GM19463 (cell line): ENCODE measurements around the gene TBXAS1.
"Not testable (repeated sequence)": the region's sequence is repeated elsewhere in the genome, so short reads cannot be mapped to it uniquely, and the experiment has no call there.

Experiments used
- ATAC-seq: cut with Tn5 transposase; IDR thresholded peaks from one replicate; pipeline ENCODE4 v1.9.1; 2021; ENCODE audit warnings: mild to moderate bottlenecking, moderate library complexity; ENCODE audit not compliant: unreplicated experiment

TBXAS1 gene

DNA sequence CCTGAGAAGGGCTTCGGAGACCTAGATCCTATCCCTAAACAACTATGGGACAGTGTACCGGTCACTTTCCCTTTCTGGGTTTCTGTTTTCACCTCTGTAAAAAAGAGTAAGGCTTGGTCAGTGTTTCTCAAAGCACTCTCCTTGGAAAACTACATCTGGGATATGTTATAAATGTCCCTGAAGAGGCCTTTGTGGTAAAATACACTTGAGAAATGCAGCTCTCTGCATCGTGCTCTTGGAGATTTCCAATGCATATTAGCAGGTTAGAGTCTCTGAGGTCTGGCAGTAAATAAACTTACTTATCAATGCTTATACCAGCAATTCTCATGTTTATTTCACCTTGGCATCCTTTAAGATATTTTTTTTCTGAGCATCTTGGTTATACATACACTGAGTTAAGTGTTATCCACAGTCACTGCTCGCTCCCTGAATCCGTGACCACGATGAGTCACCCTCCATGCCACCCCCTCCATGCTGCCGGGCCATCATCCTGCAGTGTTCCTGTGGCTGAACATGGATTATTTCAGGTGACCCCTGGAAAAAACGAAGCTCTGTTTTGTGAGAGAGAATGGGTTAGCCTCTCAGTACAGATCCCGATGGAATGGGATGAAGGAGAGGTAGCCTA lies 3.3 kb upstream of the TBXAS1 start:
- ATAC-seq = no peak

DNA sequence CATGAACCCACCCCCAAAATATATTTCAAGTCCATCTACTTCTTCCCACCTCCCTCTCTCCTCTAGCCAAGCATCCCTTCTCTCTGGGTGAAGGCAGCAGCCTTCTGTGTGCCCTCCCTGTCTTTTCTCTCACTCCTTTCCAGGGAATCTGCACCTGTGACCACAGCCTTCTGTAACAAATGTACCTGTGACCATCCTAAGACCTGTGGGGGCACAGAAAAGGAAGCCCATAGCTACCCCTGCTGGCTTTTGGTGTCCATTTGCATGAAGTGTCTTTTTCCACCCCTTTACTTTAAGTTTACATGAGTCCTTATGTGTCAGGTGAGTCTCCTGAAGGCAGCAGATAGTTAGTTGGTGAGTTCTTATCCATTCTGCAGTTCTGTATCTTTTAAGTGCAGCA lies 2.0 kb upstream of the TBXAS1 start:
- ATAC-seq = no peak

DNA sequence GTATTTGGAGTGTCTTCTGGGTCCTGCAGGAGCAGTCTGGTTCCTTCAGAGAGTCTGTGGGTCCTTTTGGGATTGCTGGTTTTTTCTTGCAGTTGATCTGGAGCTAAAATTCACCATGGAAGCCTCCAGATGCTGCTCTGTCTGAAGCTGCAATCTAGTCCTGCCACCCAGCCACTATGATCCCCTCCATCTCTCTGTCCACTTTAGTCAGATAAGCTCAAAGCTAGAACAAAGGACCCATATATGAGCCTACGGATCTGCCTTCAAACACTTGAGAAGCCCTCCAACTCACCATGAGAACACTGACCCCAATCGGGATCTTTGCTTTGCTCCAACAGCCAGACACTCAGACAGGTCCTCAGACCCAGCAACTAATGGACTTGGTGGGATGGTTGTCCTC lies 618 bp upstream of the TBXAS1 start:
- ATAC-seq = no peak

DNA sequence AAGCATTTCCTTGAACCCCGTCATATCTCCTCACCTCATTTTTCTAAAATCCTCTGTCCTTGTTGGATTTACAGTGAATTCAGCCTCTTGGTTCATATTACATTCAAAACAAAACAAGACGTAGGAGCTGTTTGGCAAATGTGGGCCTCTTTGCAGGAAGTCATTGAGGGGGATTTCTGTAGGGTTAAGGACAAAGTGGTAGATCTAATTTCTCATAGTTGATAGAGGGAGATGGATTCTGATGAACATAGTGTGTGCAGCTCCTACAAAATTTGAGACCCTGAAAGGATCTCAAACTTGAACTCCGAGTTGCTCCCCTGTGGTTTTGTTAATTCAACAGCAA lies 682 bp downstream of the TBXAS1 start:
- ATAC-seq = peak; percentile 26

DNA sequence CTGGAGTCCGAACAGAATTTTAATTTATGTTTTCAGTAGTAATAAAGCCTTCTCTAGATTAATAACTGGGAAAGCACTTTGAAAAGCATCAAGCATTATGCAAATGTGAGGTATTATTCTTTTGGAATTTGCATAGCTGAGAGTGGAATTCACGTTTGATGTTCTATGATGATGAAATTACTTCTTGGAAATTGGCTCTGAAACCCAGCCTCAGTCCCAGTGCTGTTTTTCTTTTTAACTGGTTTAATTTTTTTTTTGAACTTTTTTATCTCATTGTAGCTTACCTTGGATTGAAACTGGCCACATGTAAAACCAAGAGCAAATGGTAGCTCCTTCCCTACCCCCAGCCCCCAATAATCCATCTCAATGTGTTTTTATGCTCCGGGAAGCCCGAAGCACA lies 1.2 kb downstream of the TBXAS1 start:
- ATAC-seq = no peak

DNA sequence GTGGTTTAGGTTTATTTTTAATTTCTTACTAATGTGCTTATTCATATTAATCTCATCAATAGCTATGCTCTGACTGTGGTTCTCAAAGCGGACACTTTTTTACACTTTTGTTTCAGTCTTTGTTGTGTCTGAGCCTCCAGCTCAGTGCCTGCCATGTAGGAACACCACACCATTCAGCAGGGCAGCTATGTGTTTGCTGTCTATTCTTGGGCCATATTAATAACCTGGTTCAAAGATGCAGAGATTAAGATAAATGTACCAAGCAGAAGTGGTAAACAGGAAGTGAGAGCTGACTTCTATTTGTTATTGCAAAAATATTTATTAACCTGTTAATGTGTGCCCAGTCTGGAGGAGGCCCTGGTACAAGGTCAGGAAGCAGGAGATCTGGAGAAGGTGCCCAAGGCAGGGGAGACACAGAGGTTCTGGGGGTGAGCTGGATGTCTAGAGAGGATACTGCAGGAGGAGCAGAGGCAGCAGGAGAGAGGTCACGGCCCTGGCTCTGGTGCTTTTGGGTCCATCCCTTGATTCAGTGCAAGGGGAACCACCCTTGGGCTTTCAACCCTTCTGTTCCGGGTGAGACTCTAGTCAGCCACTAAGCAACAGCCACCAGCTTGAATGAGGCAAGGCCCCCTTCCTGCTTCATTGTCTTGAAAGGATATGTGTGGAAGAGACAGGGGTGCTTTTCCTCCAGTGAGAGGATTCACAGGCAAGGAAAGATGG lies 1.9 kb downstream of the TBXAS1 start:
- peak; percentile 46 for ATAC-seq

DNA sequence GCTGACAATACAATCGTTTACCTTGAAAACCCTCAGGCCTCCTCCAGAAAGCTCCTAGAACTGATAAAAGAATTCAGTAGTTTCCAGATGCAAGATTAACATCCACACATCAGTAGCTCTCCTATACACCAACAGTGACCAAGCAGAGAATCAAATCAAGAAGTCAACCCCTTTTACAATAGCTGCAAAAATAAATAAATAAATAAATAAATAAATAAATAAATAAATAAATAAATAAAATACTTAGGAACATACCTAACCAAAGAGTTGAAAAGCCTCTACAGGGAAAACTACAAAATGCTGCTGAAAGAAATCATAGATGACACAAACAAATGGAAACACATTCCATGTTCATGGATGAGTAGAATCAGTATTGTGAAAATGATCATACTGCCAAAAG lies 6.8 kb downstream of the TBXAS1 start:
- ATAC-seq = not testable (repeated sequence)

DNA sequence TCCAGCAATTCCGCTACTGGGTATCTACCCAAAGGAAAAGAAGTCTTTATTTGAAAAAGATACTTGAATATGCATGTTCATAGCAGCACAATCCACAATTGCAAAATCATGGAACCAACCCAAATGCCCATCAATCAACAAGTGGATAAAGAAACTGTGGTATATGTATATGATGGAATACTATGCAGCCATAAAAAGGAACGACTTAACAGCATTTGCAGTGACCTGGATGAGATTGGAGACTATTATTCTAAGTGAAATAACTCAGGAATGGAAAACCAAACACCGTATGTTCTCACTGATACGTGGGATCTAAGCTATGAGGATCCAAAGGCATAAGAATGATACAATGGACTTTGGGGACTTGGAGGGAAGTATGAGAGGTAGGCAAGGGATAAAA lies 8.2 kb downstream of the TBXAS1 start:
- ATAC-seq = not testable (repeated sequence)

DNA sequence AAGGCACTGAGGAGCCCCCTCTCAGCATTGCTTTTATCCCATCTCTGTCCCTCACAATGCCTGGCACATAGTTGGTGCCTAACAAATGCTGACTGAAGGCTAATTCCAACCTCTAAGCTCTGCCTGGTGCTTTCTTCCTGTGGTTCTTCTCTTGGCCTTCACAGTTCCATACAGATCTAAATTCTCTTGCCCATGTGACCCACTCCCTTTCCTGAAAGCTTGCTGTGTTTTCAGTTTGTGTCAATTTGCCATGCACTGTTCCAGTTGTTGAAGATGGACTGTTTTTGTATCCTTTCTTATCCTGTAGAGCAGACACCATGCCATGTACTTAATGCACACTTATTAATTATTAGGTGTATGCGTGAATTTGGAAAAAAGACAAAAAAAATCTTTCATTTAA lies 9.2 kb downstream of the TBXAS1 start:
- ATAC-seq = no peak

DNA sequence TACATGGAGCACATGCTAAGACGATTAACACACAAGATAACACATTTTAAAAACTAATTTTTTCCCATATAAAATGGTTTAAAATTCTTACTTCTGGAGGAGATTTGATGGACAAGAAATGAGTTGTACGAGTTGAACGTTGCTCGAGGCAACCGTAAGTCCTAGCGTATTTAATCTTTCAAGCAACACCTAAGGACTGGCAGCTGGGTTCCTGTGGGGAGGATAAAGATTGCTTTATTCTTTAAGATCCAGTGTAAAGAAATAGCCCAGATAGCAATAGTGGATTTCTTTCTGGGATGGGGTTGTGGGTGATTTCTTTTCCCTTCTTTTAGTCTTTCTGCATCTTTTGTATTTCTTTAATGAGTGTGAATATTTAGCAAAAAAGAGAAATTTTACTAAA lies 9.8 kb downstream of the TBXAS1 start:
- no peak for ATAC-seq

DNA sequence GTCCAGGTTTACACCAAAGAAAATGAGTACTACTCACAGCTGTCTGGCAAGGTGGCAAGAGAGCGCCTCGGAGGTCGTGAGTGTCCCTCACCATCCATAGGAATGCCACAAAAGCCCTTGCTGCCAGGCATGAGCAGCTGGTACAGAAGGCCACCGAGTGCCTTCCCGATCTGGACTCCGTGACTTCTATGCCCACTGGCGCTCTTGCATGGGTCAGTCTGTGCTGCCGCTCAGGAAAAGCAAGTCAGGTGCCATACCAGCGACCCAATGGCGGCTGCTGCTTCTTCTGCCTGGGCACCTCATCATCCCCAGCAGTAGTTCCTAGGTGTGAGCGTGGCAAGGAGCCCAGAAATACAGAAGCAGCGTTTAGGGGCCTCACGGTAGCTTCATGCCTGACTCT lies 11.7 kb downstream of the TBXAS1 start:
- no peak for ATAC-seq

DNA sequence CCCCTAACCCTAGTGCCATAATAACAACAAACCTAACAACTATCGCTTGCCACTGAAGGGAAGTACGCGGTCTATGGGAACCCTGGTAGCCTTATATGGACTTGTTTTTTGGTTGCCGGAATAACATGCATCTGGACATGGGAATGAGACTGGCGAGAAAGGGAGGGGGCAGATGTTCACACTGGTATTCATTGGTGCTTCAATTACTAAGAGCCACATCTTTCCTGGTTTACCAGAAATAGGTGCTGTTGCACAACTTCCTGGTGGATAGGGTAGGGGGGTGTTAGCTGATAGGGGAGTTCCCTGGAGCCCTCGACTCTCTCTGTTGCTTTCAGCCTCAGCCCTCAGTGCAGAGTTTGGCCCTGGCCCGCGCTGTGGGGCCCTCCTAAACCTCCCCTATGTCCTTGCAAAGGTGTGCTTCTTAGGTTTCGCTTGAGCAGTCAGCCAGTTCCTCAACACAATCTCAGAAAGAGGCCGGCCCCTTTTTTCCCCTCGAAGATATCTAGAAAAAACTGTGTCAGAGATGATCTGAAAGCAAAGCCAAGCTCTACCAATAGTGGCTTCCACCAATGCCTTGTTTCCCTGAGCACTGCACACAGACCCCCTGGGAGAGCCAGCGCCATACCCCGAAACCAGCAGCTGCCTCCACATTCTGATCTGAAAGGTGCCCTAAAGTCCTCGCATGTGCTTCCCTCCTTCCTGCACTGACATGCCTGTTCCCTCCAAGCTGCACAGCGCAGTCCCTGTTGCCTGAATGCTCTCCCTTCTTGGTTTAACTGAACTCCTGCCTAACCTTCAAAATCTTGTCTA lies 13.5 kb downstream of the TBXAS1 start:
- ATAC-seq = peak; percentile 61

DNA sequence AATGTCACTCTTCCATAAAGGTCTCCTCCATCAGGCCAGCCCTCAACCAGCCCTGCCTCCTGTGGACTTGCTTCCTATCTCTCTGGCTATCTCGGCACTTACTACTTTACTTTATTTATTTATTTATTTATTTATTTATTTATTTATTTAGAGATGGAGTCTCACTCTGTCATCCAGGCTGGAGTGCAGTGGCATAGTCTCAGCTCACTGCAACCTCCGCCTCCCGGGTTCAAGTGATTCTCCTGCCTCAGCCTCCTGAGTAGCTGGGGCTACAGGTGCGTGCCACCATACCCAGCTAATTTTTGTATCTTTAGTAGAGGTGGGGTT lies 14.1 kb downstream of the TBXAS1 start:
- ATAC-seq = not testable (repeated sequence)

DNA sequence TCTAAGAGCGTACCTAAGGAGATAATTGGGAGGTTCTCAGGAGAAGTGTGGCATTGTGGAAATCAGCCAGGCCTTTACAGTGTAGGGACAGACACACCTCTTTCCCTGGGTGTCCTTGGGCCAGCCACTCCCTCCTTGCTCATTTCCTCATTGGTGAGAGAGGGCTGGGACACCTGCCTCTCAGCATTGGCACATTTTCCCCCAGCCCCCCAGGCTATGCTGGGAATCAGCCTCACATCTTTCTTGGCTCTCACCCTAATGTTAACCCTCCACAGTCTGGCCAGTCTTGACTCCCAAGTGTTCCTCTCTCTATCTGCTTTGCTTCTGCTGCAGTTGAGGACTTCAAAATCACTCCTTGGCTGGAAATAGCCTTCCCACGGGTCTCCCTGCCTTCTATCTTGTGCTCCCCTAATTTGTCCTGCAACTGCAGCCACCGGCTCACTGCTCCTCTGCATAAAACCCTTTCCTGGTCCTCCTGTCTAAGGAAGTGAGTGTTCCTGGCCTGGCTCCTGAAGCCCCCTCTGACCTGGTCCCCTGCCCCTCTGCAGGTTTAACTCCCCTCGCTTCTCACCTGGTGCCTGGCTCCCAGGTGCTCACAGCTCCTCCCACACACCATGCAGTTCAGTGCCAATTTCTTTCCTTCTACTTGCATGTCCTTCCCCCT lies 15.8 kb downstream of the TBXAS1 start:
- no peak for ATAC-seq

DNA sequence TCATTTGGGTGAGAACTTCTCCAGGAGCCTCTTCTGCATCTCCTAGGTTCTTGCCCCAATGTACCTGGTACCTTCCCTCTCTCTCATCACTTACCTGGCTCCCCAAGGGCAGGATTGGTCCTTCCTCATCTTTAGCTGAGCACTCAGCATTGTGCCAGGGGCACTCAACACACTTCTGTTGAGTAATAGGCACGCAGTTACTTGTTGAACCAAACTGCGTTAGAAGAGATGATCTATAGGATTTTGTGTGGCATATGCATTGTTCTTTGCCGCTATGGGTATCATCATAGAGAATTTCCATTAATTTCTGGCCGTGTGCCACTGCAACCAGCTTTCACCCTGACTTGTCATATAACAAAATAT lies 16.4 kb downstream of the TBXAS1 start:
- ATAC-seq = no peak

DNA sequence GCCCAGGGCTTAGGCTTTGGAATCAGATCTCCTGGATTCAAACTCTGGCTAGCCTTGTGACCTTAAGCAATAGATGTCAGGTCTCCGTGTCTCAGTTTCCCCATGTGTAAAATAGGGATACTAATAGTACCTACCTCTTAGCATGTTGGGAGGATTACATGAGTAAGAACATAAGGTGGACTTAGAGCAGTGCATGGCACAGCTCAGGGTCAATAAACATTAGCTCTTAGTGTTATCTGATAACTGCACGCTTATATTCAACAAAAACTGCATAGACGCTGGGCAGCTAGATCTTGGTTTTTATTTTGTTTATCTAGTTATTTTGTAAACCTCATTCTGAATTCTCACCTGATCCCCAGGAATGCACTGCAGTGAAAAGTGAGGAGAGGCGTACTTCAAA lies 17.2 kb downstream of the TBXAS1 start:
- no peak for ATAC-seq

DNA sequence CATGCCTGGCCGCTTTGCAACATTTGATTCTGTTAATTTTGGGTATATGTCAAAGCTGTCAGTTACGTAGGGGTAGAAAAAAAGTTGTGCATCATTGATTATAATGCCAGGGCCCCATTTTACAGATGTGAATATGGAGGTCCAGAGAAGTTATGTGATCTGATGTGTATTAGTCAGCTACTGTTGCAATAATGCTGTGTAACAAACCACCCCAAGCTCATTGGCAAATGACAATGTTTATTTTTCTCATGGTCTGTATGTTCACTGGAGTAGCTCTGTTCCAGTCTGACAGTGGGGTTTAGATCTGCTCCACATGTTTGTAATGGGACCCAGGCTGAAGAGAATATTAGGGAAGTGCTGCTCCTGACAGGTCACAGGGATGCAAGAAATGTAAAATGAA lies 19.2 kb downstream of the TBXAS1 start:
- ATAC-seq = no peak

DNA sequence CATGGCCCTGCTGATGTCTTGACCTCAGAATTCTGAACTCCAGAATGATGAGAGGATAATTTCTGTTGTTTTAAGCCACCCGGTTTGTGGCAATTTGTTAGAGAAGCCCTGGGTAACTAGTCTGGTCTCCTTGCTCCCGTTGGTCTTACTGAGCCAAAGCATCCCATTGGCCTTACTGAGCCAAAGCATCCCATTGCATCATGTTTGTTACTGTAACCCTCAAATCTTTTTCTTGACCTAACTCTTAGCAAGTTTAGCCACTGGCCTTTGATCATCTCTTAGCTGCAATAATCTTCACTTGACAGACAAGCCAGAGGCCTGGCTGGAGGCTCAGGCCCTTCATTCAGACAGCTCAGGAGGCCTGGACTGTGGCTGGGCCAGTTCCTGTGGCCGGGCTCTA lies 21.8 kb downstream of the TBXAS1 start:
- ATAC-seq = no peak

DNA sequence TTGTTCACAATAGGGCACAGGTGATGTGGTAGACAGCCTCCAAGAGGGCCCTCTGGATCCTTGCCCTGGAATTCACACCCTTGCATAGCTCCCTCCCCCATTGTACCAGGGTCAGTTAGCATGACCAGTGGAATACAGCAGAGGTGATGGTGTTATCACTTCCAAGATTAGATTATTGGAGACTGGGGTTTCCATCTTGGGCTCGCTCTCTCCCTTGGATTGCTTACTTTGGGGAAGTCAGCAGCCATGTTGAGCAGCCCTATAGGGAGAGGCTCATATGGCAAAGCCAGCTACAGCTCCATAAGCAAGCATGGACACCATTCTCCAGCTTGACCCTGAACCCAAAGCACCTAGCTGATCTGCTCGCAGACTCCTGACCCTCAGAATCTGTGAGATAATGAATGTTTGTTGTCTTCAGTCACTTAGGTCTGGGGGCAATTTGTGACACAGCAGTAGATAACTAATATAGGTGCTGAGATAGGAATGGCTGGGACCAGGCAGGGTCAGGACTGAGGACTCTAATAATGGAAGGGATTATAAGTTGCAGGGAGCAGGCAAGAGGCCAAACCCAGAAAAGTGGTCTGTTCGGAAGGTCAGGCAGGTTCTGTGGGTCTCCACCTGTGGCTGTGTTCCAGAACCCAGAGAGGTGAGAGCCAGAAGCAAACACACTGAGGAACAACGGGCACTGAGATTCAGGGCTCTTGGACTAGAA lies 22.9 kb downstream of the TBXAS1 start:
- no peak for ATAC-seq

DNA sequence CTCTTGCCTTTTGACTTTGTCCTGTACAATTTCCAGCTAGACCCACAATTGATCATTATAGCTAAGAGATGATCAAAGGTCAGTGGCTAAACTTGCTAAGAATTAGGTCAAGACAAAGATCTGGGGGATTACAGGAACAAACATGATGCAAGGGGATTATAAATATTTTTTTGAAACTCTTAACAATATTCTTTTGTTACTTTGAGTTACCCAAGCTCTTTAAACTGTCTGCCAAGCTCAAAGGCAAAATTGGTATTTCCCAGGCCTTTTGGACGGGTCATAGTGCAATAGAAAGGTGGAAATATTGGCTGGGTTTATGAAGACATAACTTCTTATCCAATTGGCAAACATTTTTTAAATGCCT lies 23.4 kb downstream of the TBXAS1 start:
- no peak for ATAC-seq

DNA sequence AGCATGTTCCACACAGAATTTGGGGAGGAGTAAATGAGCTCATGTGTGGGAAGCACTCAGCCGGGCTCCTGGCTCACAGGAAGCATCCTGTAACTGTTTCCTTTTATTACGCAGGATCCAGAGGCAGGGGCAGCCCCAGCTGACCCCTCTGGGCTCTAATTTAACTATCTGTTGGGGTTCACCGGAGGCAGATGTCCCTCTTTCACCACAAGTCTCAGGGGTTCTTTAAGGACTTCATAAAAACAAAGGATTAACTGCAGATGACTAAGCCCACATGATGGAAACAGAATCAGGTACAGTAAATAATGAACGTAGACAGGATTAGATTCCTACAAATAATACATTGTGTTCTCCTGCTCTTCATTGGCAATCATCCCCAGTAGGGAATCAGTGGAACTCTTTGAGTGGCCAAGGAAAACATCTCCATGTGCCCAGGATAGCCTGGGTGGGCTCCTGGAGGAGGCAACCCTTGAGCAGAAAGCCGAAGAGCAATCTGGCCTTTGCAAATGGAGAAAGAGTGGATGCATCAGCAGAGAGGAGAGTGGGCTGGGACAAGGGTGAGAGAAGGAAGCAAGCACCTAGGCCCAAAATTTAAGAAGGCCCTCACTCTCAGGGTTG lies 24.6 kb downstream of the TBXAS1 start:
- no peak for ATAC-seq
